Small intestine (tissue), 7 donors: ENCODE measurements around the gene KTI12. TPM values are rescaled to one million over a fixed set of nuclear protein-coding genes. Genes with fewer than 3 reads are reported as not detected.
"Not testable (repeated sequence)": the region's sequence is repeated elsewhere in the genome, so short reads cannot be mapped to it uniquely, and the experiment has no call there.

Source experiments
- DNase-seq, 2 donors: peaks; one replicate each; pipeline versions ENCODE4 v3.0.0 to v3.0.0-alpha.2; 2013
- FAIRE-seq: peaks from 2 replicates; lab custom pipeline; 2012; peaks lifted over from hg19 to GRCh38; lab: Jason Lieb, UNC
- H3K27ac ChIP-seq, 3 donors: one replicate each; pipeline ENCODE4 v1.5.1; 2013; ENCODE audit warnings: low read length in 2 of 3, mild to moderate bottlenecking in 2 of 3, control low read depth in 1 of 3, inconsistent platforms in 1 of 3, low read depth in 1 of 3, moderate library complexity in 1 of 3
- H3K27me3 ChIP-seq, 3 donors: one replicate each; pipeline ENCODE4 v1.6.1; 2013; ENCODE audit warnings: low read length in 3 of 3, inconsistent platforms in 1 of 3; ENCODE audit not compliant: control insufficient read depth in 3 of 3, insufficient read depth in 3 of 3
- H3K36me3 ChIP-seq, 3 donors: one replicate each; pipeline ENCODE4 v1.6.1; 2013; ENCODE audit warnings: low read length in 3 of 3, inconsistent platforms in 1 of 3, low read depth in 1 of 3, mild to moderate bottlenecking in 1 of 3, moderate library complexity in 1 of 3; ENCODE audit not compliant: control insufficient read depth in 3 of 3, insufficient read depth in 2 of 3
- H3K4me1 ChIP-seq, 3 donors: one replicate each; pipeline ENCODE4 v1.6.1; 2013; ENCODE audit warnings: low read length in 2 of 3, inconsistent platforms in 1 of 3, low read depth in 1 of 3, mild to moderate bottlenecking in 1 of 3, moderate library complexity in 1 of 3; ENCODE audit not compliant: control insufficient read depth in 3 of 3, insufficient read depth in 2 of 3
- H3K4me3 ChIP-seq, 3 donors: one replicate each; pipeline ENCODE4 v1.5.1; 2013; ENCODE audit warnings: low read length in 3 of 3, control low read depth in 1 of 3, inconsistent platforms in 1 of 3, low read depth in 1 of 3, mild to moderate bottlenecking in 1 of 3, moderate library complexity in 1 of 3
- H3K9me3 ChIP-seq, 2 donors: one replicate each; pipeline ENCODE4 v1.6.1; 2013; ENCODE audit warnings: low read depth in 1 of 2, low read length in 1 of 2; ENCODE audit not compliant: control insufficient read depth in 2 of 2, insufficient read depth in 1 of 2
- WGBS, 3 donors: extraction: QIAGEN DNeasy Blood & Tissue Kit; methylation state at CpG; one replicate each; pipeline ENCODE4 v1.1.7; 2013; 5-methylcytosine and 5-hydroxymethylcytosine counted together
- polyA plus RNA-seq, 4 donors: library from polyadenylated mRNA; stranded (reverse) in 3 of 4; unstranded in 1 of 4; fragments of 200-250 nt in 3 of 4; fragments of 120-200 nt in 1 of 4; gene quantifications; one replicate each; pipeline versions ENCODE4 v1.2.1 to v1.2.3, GENCODE V29; 2013
- donor health status: healthy with polysubstance abuse.
- donor health status: control.
- donor health status: control.
- donor health status: Bipolar disorder and iron deficiency.
- donor health status: healthy.

Gene KTI12
- polyA plus RNA-seq, 4 donors: 5.1 to 8.0 (median 6.6) TPM

DNA sequence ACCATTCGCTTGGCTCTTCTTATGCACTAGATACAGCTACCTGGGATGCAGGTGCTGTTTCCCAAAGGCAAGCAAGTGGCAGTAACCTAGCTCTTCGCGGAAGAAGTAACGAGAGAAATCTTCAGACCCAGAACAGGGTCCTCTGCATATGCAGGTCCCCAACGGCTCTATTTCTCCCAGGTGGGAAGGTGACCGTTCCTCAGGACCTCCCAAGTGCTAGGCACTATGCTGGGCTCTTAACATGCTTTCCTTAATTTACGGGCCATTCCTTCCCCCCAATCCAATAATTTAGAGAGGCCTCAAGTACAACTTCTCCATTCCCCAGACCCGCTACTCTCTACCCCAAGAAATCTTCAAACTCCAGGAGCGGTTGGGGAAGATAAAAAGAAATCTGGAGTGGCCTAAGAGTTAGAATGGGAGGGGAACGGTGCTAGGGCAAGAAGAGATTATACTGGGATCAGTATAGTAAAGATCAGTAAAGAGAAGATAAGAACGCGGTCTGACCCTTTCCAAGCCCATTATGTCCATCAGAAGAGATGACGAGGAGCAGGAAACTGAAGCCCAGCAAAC is 21.0 kb upstream of the KTI12 start:
- H3K4me1 ChIP-seq: peaks cover 2 to 17% (median 8%) of the 10 kb centered on the region in 3 donors
- H3K36me3 ChIP-seq: peaks cover 0 to 6% (median 0%) of the 10 kb centered on the region in 3 donors
- peak overlapping the region; percentile 46 to 96 (median 65) for H3K4me3 ChIP-seq
- peak overlapping the region; percentile 81 to 89 (median 83) for H3K27ac ChIP-seq
- 2 to 3% (median 2%) methylated on average over 13 of the region's 13 CpGs for WGBS, 3 donors
- DNase-seq (no peak), FAIRE-seq (no peak)
- no peaks in the 10 kb centered on the region for H3K9me3 ChIP-seq
- H3K27me3 ChIP-seq: no peaks in the 10 kb centered on the region

DNA sequence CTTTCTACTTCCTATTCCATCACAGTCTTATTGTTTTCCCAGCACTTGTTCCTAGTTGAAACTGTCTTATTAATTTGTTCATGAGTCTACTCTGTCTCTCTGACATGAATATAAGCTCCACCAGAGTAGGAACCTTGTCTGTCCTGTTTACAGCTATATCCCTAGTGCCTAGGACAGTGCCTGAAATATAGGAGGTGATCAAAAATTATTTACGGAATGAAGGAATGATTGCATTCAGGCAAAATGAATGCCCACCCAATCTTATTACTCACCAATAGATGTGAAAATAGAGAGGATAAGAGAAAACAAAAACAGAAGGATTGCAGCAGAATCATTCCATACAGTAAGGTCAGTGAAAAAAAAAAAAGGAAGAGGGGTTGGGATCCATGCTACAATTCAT is 20.3 kb upstream of the KTI12 start:
- no peak for DNase-seq
- Histone ChIP-seq H3K27ac (no peak overlapping the region), H3K27me3 (no peaks in the 10 kb centered on the region), H3K36me3 (peaks cover 0 to 9% (median 0%) of the 10 kb centered on the region in 3 donors), H3K4me3 (peak overlapping the region in 1 of 3 donors; percentile 65), H3K9me3 (no peaks in the 10 kb centered on the region), H3K4me1 (peaks cover 2 to 15% (median 8%) of the 10 kb centered on the region in 3 donors)
- FAIRE-seq: no peak
- WGBS, 3 donors: 91 to 96% (median 95%) methylated on average over 1 of the region's 1 CpG

DNA sequence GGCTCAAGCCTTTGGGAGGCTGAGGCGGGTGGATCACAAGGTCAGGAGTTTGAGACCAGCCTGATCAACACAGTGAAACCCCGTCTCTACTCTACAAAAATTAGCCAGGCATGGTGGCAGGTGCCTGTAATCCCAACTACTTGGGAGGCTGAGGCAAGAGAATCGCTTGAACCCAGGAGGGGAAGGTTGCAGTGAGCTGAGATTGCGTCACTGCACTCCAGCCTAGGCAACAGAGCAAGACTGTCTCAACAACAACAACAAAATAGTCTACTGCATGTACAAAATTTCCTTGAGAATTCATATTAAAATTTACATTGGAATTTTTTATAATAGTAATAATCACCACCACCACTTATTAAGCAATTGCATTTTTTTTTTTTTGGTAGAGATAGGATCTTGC is 15.7 kb upstream of the KTI12 start:
- not testable (repeated sequence) for H3K4me3 ChIP-seq, DNase-seq, H3K27me3 ChIP-seq, H3K9me3 ChIP-seq, H3K4me1 ChIP-seq, FAIRE-seq, H3K27ac ChIP-seq
- peaks cover 0 to 18% (median 0%) of the 10 kb centered on the region in 3 donors for H3K36me3 ChIP-seq
- 94 to 99% (median 97%) methylated on average over 4 of the region's 4 CpGs for WGBS, 3 donors

DNA sequence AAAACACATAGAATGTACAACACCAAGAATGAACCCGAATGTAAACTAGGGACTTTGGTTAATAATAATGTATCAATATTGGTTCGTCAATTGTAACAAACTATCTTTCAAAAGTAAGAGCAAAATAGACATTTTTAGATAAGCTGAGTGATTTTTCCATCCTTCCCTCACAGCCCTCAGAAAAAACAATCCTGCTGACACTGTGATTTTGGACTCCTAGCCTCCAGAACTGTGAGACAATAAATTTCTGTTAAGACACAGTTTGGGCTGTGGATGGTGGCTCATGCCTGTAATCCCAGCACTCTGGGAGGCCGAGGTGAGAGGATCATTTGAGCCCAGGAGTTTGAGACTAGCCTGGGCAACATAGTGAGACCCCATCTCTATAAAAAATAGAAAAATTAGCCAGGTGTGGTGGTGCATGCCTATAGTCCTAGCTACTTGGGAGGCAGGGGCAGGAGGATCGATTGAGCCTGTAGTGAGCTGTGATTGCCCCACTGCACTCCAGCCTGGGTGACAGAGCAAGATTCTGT is 12.1 kb upstream of the KTI12 start:
- FAIRE-seq, H3K4me3 ChIP-seq, H3K27me3 ChIP-seq, H3K4me1 ChIP-seq, H3K9me3 ChIP-seq, H3K27ac ChIP-seq, DNase-seq: not testable (repeated sequence)
- 97 to 98% (median 97%) methylated on average over 4 of the region's 4 CpGs for WGBS, 3 donors
- H3K36me3 ChIP-seq: peaks cover 0 to 13% (median under 1%) of the 10 kb centered on the region in 3 donors

DNA sequence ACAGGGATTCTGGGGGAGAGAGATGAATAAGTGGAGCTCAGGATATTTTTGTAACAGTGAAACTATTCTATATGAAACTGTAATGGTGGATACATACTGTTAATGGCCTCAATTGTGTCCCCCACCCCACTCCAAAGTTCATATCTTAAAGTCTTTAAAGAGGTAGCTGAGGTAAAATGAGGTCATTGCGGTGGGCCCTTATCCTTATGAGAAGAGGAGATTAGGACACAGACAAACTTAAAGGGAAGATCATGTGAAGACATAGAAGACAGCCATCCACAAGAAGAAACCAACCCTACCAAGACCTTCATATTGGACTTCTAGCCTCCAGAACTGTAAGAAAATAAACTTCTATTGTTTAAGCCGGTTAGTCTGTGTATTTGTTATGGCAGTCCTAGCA is 11.6 kb upstream of the KTI12 start:
- FAIRE-seq (no peak), DNase-seq (no peak)
- Histone ChIP-seq H3K4me1 (no peaks in the 10 kb centered on the region), H3K27me3 (no peaks in the 10 kb centered on the region), H3K27ac (no peak overlapping the region), H3K4me3 (no peak overlapping the region), H3K36me3 (peaks cover 1 to 18% (median 2%) of the 10 kb centered on the region in 3 donors), H3K9me3 (no peaks in the 10 kb centered on the region)
- 57 to 83% (median 76%) methylated on average over 2 of the region's 2 CpGs for WGBS, 3 donors

DNA sequence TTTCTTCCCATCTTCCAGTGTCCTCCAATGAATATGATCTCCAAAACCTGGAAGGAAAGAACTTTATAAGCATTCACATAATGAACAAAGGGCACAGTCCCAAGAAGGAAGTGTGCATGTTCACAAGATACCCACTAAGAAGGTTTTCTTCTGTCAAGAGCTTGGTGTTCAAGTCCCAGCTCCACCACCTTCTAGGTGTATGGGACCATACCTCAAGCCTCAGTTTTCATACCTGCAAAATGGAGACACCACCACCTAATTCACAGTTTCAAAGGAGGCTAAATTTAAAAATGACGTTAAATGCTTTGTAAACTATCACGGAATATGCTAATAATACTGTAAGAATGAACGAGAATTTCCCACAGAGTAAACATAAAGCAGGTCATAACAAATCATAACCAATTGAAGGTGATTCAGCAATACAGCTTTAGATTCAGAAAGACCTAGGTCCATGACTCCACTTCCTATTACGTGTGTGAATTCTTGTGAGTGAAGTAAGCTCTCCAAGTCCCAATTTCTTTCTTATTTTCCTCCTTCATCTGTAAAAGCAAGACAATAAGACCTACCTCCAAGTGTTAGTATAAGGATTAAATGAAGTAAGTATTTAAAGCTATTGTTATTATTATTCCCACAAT is 8.1 kb upstream of the KTI12 start:
- Histone ChIP-seq H3K27ac (no peak overlapping the region), H3K27me3 (no peaks in the 10 kb centered on the region), H3K36me3 (peaks cover 2 to 24% (median 5%) of the 10 kb centered on the region in 3 donors), H3K4me1 (no peaks in the 10 kb centered on the region), H3K9me3 (no peaks in the 10 kb centered on the region), H3K4me3 (no peak overlapping the region)
- WGBS, 3 donors: 94 to 98% (median 97%) methylated on average over 4 of the region's 4 CpGs
- FAIRE-seq (no peak), DNase-seq (no peak)

DNA sequence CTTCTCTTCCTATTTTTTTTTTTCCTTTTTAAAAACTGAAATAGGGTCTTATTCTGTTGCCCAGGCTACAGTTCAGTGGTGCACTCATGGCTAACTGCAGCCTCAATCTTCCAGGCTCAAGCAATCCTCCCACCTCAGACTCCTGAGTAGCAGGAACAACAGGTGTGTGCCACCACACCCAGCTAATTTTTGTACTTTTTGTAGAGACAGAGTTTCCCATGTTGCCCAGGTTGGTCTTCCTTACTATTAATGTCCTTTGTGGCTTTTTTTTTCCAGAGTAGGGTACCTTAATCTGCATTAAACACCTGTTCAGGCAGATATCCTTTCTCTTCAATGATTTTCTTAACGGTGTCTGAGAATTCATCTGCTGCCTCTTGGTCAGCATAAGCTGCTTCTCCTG is 4.3 kb upstream of the KTI12 start:
- Histone ChIP-seq H3K27ac (no peak overlapping the region), H3K4me1 (peaks cover 0 to 5% (median 0%) of the 10 kb centered on the region in 3 donors), H3K9me3 (no peaks in the 10 kb centered on the region), H3K36me3 (peaks cover 2 to 26% (median 5%) of the 10 kb centered on the region in 3 donors), H3K4me3 (no peak overlapping the region), H3K27me3 (no peaks in the 10 kb centered on the region)
- no peak for FAIRE-seq
- 56 to 92% (median 77%) methylated on average over 1 of the region's 1 CpG for WGBS, 3 donors
- DNase-seq: no peak

DNA sequence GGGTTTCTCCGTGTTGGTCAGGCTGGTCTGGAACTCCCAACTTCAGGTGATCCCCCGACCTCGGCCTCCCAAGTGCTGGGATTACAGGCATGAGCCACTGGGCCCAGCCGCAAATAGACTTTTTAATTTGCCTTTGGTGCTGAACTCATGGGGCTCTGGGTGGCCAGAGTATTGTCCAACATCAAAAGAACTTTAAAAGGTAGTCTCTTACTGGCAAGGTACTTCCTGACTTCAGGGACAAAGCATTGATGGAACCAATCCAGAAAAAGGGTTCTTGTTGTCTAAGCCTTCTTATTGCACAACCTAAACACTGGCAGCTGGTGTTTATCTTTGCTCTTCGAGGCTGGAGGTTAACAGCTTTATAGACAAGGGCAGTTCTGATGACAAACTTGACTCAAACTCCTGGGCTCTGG is 3.8 kb upstream of the KTI12 start:
- 69 to 86% (median 85%) methylated on average over 5 of the region's 5 CpGs for WGBS, 3 donors
- DNase-seq: peak; percentile 24 to 36
- FAIRE-seq: no peak
- H3K36me3 ChIP-seq: peaks cover 2 to 30% (median 5%) of the 10 kb centered on the region in 3 donors
- H3K4me3 ChIP-seq: no peak overlapping the region
- H3K4me1 ChIP-seq: peaks cover 0 to 7% (median under 1%) of the 10 kb centered on the region in 3 donors
- H3K27ac ChIP-seq: no peak overlapping the region
- H3K9me3 ChIP-seq: no peaks in the 10 kb centered on the region
- no peaks in the 10 kb centered on the region for H3K27me3 ChIP-seq
